ENCODE measurements around the gene HAO1. TPM values are rescaled to one million over a fixed set of nuclear protein-coding genes. Genes with fewer than 3 reads are reported as not detected.

HAO1 gene
- total RNA-seq, 1 donor = not detected

DNA sequence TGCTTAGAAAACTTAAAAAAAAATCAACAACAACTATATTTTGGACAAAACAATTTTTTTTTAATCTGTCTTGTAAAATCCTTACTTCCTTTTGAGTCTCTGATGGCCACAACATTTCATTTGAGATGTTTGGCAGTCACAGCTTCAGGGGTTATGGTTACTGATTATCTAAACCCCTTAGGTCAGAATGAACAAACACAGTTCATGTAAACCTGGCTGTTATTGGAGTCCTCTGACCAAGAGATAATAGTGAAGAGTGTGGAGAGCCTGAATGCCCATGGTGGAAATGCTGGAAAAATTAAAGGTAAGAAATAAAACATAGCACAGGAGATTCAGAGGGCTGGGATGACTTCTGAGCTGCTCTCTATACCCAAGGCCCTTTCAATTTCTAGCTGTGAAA lies 41.1 kb upstream of the HAO1 start:
- no peak overlapping the region for H3K27ac ChIP-seq (ENCODE audit: low read depth, low read length)
- H3K9me3 ChIP-seq (ENCODE audit: low read depth, low read length) = no peaks in the 10 kb centered on the region
- no peaks in the 10 kb centered on the region for H3K27me3 ChIP-seq (ENCODE audit: insufficient read depth, low read length)
- H3K4me2 ChIP-seq (ENCODE audit: insufficient read depth, low read length) = no peak overlapping the region
- H3K36me3 ChIP-seq (ENCODE audit: insufficient read depth, low read length) = peaks cover 9% of the 10 kb centered on the region
- H3K4me1 ChIP-seq (ENCODE audit: insufficient read depth, low read length) = no peaks in the 10 kb centered on the region
- H2AFZ ChIP-seq (ENCODE audit: low read length) = no peak overlapping the region
- DNase-seq (ENCODE audit: insufficient read length, low spot score, missing footprints) = no peak
- no peaks in the 10 kb centered on the region for H4K20me1 ChIP-seq (ENCODE audit: insufficient read depth, low read length)
- no peak overlapping the region for H3K4me3 ChIP-seq (ENCODE audit: insufficient read depth, low read length)
- TF ChIP-seq, protein P1, sequence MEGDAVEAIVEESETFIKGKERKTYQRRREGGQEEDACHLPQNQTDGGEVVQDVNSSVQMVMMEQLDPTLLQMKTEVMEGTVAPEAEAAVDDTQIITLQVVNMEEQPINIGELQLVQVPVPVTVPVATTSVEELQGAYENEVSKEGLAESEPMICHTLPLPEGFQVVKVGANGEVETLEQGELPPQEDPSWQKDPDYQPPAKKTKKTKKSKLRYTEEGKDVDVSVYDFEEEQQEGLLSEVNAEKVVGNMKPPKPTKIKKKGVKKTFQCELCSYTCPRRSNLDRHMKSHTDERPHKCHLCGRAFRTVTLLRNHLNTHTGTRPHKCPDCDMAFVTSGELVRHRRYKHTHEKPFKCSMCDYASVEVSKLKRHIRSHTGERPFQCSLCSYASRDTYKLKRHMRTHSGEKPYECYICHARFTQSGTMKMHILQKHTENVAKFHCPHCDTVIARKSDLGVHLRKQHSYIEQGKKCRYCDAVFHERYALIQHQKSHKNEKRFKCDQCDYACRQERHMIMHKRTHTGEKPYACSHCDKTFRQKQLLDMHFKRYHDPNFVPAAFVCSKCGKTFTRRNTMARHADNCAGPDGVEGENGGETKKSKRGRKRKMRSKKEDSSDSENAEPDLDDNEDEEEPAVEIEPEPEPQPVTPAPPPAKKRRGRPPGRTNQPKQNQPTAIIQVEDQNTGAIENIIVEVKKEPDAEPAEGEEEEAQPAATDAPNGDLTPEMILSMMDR (IDR thresholded peaks at IDR 0.05; ENCODE audit: extremely low read depth, low read depth, low read length) = no peak
- no peaks in the 10 kb centered on the region for H3K79me2 ChIP-seq (ENCODE audit: insufficient read depth, low read length)

DNA sequence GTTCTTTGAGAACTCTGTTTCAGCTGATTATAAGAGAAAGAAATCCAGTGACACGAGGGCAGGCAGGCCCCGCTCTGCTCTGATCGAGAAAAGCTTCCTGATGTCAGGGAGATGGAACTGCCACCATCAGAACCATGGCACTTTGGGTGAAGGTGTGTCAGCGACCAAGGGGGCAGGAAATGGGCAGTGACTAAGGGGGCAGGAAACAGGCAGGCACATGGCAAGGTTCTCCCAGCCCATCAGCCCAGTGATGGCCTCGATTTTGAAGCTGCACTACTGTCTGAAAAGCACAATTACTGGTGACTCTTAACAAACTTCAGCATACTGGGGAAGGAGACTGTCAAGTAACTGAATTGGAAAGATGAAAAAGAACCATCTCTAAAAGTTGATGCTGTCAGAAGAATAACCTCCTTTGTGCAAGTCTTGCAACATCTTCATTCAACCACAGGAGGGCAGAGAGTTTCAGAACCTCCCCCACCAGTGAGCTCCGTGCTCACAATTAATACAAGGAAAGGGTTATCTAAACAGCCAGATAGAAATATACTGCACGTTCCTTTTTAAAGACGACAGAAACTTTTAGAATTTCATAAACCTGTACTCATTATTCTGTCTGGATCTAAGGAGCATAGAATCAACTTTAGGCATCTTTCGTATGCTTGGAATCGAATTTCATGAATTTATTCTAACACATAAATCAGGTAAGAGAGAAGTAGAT lies 40.2 kb upstream of the HAO1 start:
- no peak overlapping the region for H3K4me2 ChIP-seq (ENCODE audit: insufficient read depth, low read length)
- H3K36me3 ChIP-seq (ENCODE audit: insufficient read depth, low read length) = peaks cover 5% of the 10 kb centered on the region
- no peak overlapping the region for H2AFZ ChIP-seq (ENCODE audit: low read length)
- no peaks in the 10 kb centered on the region for H3K9me3 ChIP-seq (ENCODE audit: low read depth, low read length)
- no peaks in the 10 kb centered on the region for H3K27me3 ChIP-seq (ENCODE audit: insufficient read depth, low read length)
- no peaks in the 10 kb centered on the region for H3K4me1 ChIP-seq (ENCODE audit: insufficient read depth, low read length)
- H3K27ac ChIP-seq (ENCODE audit: low read depth, low read length) = no peak overlapping the region
- no peak overlapping the region for H3K4me3 ChIP-seq (ENCODE audit: insufficient read depth, low read length)
- H4K20me1 ChIP-seq (ENCODE audit: insufficient read depth, low read length) = no peaks in the 10 kb centered on the region
- no peaks in the 10 kb centered on the region for H3K79me2 ChIP-seq (ENCODE audit: insufficient read depth, low read length)
- TF ChIP-seq, protein P1 (IDR thresholded peaks at IDR 0.05; ENCODE audit: extremely low read depth, low read depth, low read length) = peak; percentile 62
- no peak for DNase-seq (ENCODE audit: insufficient read length, low spot score, missing footprints)

DNA sequence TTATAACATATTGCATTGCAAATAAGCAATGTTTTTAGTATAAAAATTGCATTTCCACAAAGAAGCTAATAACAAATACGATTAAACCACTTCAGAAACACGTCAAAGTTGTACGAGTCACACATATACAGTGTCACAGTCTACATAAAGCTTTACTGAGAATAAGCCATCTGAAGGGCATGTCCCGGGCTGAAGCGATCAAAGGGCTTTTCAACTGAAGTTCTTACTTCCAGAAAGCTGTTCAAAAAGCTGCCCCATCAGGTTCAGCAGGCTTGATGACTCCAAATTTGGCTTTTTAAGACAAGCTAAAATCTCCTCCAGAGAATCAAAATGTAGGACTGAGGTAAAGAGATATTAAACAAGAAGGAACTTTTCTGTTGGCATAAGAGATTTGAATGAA lies 37.5 kb upstream of the HAO1 start:
- Histone ChIP-seq H3K4me3 (ENCODE audit: insufficient read depth, low read length) (no peak overlapping the region), H3K4me1 (ENCODE audit: insufficient read depth, low read length) (no peaks in the 10 kb centered on the region), H3K9me3 (ENCODE audit: low read depth, low read length) (no peaks in the 10 kb centered on the region), H2AFZ (ENCODE audit: low read length) (no peak overlapping the region), H3K79me2 (ENCODE audit: insufficient read depth, low read length) (no peaks in the 10 kb centered on the region), H3K27ac (ENCODE audit: low read depth, low read length) (no peak overlapping the region), H3K4me2 (ENCODE audit: insufficient read depth, low read length) (no peak overlapping the region), H3K36me3 (ENCODE audit: insufficient read depth, low read length) (peaks cover 5% of the 10 kb centered on the region), H3K27me3 (ENCODE audit: insufficient read depth, low read length) (no peaks in the 10 kb centered on the region), H4K20me1 (ENCODE audit: insufficient read depth, low read length) (no peaks in the 10 kb centered on the region)
- TF ChIP-seq, protein P1 (IDR thresholded peaks at IDR 0.05; ENCODE audit: extremely low read depth, low read depth, low read length) = no peak
- no peak for DNase-seq (ENCODE audit: insufficient read length, low spot score, missing footprints)

DNA sequence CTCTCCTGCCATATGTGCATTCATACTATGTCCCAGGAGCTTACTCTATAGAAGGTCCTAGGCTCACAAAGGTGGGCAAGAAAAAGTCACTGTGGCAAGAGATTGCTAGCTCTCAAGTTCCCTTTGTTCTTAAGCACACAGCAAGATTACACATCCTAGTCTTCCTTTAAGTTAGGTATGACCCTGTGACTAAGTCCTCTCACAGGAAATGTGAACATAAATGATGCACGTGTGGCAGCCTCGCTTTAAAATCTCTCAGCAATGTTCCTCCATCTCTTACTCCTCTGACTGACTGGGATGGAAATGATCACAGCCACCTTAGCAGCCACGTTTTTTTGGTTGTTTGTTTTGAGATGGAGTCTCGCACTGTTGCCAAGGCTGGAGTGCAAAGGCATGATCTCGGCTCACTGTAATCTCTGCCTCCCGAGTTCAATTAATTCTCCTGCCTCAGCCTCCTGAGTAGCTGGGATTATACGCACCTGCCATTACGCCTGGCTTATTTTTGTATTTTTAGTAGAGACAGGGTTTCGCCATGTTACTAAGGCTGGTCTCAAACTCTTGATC lies 35.7 kb upstream of the HAO1 start:
- Histone ChIP-seq H3K4me2 (ENCODE audit: insufficient read depth, low read length) (no peak overlapping the region), H2AFZ (ENCODE audit: low read length) (no peak overlapping the region), H3K27me3 (ENCODE audit: insufficient read depth, low read length) (no peaks in the 10 kb centered on the region), H3K4me1 (ENCODE audit: insufficient read depth, low read length) (no peaks in the 10 kb centered on the region), H4K20me1 (ENCODE audit: insufficient read depth, low read length) (no peaks in the 10 kb centered on the region), H3K36me3 (ENCODE audit: insufficient read depth, low read length) (no peaks in the 10 kb centered on the region), H3K9me3 (ENCODE audit: low read depth, low read length) (no peaks in the 10 kb centered on the region), H3K79me2 (ENCODE audit: insufficient read depth, low read length) (no peaks in the 10 kb centered on the region), H3K27ac (ENCODE audit: low read depth, low read length) (no peak overlapping the region), H3K4me3 (ENCODE audit: insufficient read depth, low read length) (no peak overlapping the region)
- TF ChIP-seq, protein P1 (IDR thresholded peaks at IDR 0.05; ENCODE audit: extremely low read depth, low read depth, low read length) = no peak
- no peak for DNase-seq (ENCODE audit: insufficient read length, low spot score, missing footprints)

Data from osteoblast (primary cell).